Upper lobe of left lung (tissue), 4 donors: ENCODE data around the gene FAM184B.

Experiments
- EP300 ChIP-seq, 4 donors: sonication (generic); formaldehyde crosslinking; IDR thresholded peaks; one replicate each; pipeline ENCODE4 v1.5.1; 2017; ENCODE audit warnings: antibody characterized with exemption in 4 of 4, control low read depth in 2 of 4
- POLR2A ChIP-seq, 4 donors: fragments of 450-650 bp; IDR thresholded peaks; one replicate each; pipeline ENCODE4 v1.5.1; 2016 to 2017; ENCODE audit warnings: antibody characterized with exemption in 4 of 4, mild to moderate bottlenecking in 2 of 4
- TF ChIP-seq, protein P1 (sequence below), 6 experiments: fragments of 450-650 bp in 4 of 6; fragments of 200-600 bp in 2 of 6; sonication (generic) in 2 of 6; IDR thresholded peaks; one replicate each; pipeline ENCODE4 v1.5.1; 2016 to 2019; ENCODE audit warnings: antibody characterized with exemption in 6 of 6

DNA sequence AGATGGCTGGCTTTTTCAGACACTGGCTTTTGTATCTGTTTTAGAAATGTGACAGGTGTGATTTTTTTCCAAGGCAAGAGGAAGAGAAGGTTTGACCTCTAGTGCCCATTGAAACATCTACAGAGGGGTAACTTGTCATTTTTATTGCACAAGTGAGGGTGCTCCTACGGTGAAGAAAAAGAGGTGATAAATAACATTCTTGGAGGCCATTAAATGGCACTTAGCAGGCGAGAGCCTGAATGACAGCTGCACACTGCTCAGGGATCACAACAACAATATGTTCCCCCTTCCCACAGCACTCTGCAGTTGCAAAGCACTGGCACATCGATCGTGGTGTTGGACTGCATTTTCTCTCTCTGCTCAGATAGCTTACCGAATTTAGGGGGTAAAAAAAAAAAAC, 22.9 kb downstream of the FAM184B start:
- TF ChIP-seq, protein P1, sequence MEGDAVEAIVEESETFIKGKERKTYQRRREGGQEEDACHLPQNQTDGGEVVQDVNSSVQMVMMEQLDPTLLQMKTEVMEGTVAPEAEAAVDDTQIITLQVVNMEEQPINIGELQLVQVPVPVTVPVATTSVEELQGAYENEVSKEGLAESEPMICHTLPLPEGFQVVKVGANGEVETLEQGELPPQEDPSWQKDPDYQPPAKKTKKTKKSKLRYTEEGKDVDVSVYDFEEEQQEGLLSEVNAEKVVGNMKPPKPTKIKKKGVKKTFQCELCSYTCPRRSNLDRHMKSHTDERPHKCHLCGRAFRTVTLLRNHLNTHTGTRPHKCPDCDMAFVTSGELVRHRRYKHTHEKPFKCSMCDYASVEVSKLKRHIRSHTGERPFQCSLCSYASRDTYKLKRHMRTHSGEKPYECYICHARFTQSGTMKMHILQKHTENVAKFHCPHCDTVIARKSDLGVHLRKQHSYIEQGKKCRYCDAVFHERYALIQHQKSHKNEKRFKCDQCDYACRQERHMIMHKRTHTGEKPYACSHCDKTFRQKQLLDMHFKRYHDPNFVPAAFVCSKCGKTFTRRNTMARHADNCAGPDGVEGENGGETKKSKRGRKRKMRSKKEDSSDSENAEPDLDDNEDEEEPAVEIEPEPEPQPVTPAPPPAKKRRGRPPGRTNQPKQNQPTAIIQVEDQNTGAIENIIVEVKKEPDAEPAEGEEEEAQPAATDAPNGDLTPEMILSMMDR (IDR thresholded peaks at IDR 0.05): no peak
- TF ChIP-seq POLR2A (IDR thresholded peaks at IDR 0.05) (no peak), EP300 (IDR thresholded peaks at IDR 0.05) (no peak)
